SIG-M5 (cell line): ENCODE data around the gene TTC12.
"Not testable (repeated sequence)": the region's sequence is repeated elsewhere in the genome, so short reads cannot be mapped to it uniquely, and the experiment has no call there.

Experiments
- DNase-seq: peaks from one replicate; lab custom pipeline; 2025; lab: John Stamatoyannopoulos, UW

Gene TTC12

GRCh38 chr11:113286009-113286408 is 28.4 kb upstream of the TTC12 start:
- DNase-seq = no peak

DNA sequence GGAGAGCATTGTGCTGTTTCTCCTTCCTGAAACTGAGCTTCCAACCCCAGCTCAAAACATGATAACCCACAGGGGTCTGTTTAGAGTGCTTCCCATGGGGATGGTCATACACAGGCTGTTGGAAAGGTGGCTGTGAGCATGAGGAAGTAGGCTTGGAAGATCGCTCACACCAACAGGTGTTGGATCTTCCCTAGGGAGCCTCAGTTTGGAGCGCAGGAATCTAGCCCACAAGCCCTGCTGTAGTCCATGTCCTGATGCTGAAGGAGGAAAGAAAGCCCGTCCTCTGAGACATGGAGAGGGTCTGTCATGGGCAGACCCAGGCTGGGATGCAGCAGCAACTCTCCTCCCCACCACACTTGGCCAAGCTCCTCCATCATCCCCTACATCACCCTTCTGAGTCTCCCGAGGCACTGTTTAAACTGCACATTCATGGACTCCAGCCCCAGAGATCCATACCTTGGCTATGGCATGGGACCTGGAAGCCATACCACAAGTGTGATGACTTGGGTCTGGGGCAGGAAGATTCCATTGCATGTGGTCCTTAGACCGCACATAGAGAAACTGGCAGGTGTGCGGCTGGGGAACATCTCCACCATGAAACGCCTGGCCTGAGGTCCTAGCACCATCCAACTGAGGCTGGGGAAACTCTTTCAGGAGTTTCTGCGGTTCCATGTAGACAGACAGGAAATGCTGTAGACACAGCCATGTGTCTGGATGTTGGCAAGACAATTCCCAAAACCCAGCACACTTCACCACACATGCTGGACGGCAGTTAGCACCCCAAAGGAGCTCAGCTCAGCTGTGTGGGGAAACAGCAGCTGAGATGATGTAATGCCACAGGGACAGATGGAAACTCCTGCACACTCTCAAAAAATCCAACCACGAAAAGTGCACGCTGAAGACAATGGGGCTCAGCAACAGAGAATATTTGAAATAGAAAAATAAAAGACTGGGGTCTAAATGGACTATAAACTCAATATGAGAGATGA is 27.6 kb upstream of the TTC12 start:
- no peak for DNase-seq

GRCh38 chr11:113287801-113288200 is 26.6 kb upstream of the TTC12 start:
- DNase-seq = no peak

- no peak for DNase-seq
Observed at GRCh38 chr11:113288286-113288863, 26.0 kb upstream of the TTC12 start.

DNA sequence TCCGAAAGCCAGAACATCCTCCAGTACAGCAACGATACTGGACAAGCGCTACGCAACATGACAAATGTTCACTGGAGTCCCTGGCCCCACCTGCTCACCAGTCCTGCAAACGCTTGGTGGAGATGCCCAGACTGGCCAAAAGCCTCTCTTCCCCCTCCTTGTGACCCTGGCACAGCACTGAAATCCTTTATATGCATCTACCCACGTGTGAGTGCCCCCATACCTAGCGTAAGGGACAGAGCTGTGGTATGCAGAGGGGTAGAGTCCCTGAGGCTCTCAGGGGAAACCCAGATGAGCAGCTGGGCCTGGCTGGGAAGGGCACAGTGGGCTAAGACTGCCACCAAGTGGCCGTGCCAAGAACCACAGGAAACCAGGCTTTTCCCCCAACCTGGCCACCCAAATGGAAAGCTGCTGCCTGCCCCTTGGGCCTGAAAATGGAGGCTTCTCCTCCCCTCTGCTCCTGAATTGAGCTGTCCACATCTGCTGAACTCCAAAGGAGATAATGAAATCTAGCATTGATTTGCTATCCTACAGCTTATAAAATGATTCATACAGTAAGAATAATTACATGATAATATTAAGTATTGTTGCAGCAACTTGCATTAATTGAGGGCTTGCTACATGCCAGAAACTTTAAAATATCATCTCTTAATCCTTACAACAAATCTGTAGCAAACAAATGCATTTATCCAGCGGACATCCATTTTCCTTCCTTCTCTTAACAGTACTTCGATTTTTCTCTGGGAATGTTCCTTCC is 24.8 kb upstream of the TTC12 start:
- DNase-seq = no peak

DNA sequence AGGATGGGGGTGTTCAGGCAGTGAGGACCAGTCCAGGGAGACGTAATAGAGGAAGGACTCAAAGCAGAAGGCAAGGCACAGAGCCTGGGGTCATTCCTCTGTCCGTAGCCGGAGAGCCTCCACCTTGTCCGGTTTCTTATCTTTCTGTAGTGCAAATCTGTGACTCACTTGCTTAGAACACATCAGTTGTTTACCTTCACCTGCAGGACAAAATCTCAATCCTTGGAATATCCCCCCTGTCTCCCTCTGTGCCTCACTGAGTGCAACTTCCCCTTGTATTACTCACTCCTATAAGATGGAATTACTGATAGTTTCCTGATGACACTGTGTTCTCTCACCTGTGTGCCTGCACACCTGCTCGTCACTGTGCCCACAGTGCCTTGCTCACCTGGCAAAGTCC is 20.4 kb upstream of the TTC12 start:
- no peak for DNase-seq

DNA sequence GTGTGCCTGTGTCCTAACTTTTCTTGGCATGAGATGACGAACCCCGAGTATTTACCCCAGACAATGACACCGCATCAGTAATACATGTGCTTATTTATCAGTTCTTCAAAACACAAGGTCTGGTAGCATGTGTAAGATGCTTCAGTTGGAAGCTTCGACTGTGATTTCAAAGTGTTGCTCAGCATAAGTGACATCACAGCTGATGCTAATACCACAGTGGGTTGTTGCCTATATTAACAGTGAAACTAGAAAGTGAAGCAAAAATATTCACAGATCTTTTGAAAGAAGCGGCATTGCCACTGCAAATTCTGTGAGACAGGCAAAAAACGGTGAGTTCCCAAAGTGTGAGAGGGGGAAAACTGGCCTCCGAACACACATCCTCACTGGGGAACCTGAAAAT is 18.4 kb upstream of the TTC12 start:
- DNase-seq = no peak

GRCh38 chr11:113296447-113297205 is 17.8 kb upstream of the TTC12 start:
- no peak for DNase-seq

GRCh38 chr11:113298496-113298895 is 15.9 kb upstream of the TTC12 start:
- not testable (repeated sequence) for DNase-seq

GRCh38 chr11:113304916-113305315 is 9.5 kb upstream of the TTC12 start:
- DNase-seq = no peak

DNA sequence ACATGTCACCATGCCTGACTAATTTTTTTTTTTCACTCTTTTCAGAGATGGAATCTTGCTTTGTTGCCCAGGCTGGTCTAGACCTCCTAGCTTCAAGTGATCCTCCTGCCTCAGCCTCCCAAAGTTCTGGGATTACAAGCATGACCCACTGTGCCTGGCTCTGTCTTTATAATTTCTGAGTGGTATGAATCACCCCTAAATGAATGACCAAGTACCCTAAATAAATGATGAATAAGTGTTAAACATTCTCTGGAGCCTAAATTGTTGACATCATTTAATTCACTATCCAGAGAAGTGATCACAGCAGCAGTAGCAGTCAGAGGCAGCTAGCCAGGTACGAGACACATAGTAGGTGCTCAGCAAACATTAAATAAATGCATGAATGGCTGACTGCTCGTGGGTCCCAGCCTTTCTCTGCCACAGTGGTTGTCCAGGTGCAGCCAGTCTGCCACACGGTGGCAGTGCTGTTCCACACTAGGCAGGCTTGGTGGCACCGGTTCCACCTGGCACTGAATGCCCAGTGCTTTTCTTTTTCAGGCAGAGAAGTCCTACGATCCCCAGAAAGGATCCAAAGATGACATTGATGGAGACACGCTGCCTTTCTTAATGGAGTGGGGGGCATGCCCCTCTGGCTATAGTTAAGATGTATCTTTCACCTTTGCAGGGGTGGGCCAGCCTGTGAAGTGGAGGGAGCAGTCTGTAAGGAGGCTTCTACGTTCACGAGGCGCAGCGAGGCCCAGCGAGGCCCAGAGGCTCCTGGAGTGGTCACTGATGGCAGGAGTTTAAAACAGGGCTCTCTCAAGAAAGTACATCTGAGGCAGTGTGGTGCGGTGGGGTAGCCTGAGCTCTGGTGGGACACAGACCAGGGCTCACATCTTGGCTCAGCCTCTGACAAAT is 8.7 kb upstream of the TTC12 start:
- no peak for DNase-seq

GRCh38 chr11:113308601-113309000 is 5.8 kb upstream of the TTC12 start:
- no peak for DNase-seq

DNA sequence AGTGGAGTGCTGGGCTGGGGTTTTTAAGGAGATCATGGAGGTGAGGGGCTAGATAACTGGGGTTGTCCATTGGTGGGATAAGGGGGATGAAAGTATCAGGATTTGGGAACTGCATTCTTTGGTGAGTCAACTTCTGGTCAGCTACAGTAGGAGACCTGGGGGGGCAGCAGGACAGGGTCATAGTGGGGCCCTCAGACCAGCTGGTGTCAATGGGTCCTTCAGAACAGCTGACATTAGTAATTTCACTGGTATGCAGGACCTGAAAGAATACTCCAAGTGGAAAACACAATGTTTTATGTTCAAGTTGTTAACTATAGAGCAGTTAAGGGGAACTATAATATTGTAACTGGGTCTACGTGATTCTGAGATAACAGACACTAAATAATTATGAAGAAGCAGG is 2.8 kb upstream of the TTC12 start:
- DNase-seq = no peak

DNA sequence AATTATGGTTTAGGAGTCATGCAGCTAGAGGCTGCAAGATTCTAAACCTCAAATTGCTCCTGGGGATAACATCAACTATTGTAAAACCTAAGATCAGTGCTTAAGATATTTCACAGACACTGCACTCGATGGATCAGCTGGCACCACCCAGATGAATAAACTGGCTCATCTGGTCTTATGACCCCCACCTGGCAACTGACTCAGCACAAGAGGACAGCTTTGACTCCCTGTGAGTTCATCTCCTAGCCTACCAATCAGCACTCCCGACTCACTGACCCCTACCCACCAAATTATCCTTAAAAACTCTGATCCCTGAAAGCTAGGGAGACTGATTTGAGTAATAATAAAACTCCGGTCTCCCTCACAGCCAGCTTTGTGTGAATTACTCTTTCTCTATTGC is 782 bp upstream of the TTC12 start:
- DNase-seq = no peak

GRCh38 chr11:113314065-113314388 is 356 bp upstream of the TTC12 start:
- DNase-seq = no peak

GRCh38 chr11:113315811-113316210 is 1.4 kb downstream of the TTC12 start:
- DNase-seq = no peak

DNA sequence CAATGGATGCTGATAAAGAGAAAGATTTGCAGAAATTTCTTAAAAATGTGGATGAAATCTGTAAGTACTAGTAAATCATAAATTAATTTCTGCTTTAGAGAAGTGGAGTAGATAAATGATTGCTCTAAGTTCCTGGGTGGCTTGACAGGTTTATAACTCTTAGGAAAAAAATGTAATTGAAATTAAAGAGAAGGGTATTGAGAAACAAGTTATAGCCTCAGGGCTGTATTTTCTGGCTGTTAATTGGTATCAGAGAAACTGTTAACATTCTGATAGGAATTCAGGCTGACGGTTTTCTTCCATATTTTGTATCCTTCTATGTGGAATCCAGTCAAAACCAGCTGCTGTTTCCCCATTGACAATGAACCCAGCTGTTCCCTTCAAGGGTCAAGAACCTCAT is 1.9 kb downstream of the TTC12 start:
- no peak for DNase-seq

DNA sequence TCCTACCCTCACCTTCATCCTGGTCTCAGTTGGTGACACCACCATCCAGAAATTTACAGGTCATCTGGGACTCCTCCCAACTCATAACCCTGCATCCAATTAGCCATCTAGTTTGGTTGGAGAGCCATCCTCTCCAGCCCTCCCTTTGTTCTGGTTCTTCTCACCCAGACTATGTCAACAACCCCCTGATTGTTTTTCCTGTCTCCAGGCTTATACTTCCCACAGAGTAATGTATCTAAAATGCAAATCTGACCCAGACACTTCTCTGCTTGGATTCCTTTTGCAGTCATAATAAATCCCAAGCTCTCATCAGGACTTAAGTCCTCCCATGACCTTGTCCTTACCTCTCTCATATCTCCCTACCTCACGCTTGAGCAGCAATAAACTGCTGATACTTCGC is 3.0 kb downstream of the TTC12 start:
- DNase-seq = no peak

GRCh38 chr11:113319085-113319484 is 4.7 kb downstream of the TTC12 start:
- DNase-seq = no peak

DNA sequence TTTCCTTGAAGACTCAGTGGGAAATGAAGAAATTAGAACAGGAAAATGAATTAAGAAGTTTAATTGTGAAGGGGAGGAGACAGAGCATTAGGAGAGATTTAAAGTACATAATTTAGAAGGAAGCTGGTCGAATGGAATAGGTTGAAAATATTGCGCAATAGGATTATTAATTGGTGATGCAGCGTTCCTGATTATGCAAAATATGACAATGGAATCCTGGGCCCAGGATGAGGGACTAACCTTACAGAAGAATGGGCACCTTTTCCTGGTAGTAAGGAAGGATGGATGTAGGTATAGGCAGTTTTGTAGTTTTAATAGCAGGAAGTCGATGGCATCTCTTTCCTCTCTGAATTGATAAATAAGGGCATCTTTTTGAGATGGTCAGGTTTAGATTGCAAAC is 7.8 kb downstream of the TTC12 start:
- DNase-seq = no peak

- DNase-seq = no peak
Observed at GRCh38 chr11:113324250-113324649, 9.9 kb downstream of the TTC12 start.
